Measurements from ENCODE around the gene RHCE. TPM values are rescaled to one million over a fixed set of nuclear protein-coding genes. Genes with fewer than 3 reads are reported as not detected.
"Not testable (repeated sequence)": the region's sequence is repeated elsewhere in the genome, so short reads cannot be mapped to it uniquely, and the experiment has no call there.

The RHCE gene
- total RNA-seq, 6 experiments from 2014 or later = 0.25 to 2.2 (median 1.4) TPM

- Histone ChIP-seq H3K4me1 (peaks cover 0 to 53% (median 17%) of the 10 kb centered on the region in 4 donors), H3K9me3 (no peaks in the 10 kb centered on the region), H3K4me3 (no peak overlapping the region), H3K36me3 (peaks cover 0 to 14% (median 2%) of the 10 kb centered on the region in 4 donors), H3K27ac (no peak overlapping the region), H3K27me3 (no peaks in the 10 kb centered on the region)
- no peak for ATAC-seq
- TF ChIP-seq POLR2A (IDR thresholded peaks at IDR 0.05) (no peak), CTCF (IDR thresholded peaks at IDR 0.05) (no peak)
- WGBS (ENCODE audit: insufficient coverage, low coverage, low lambda C conversion rate, missing lambda C conversion rate) = 63% methylated on average over 4 of the region's 4 CpGs
- intact Hi-C loops (cut with DNase I) = no loop called here
- no peak for DNase-seq
Measured at GRCh38 chr1:25456502-25456901, 35.9 kb upstream of the RHCE start.

- H3K36me3 ChIP-seq = peaks cover 0 to 34% (median 6%) of the 10 kb centered on the region in 4 donors
- no peak for DNase-seq
- no peak for ATAC-seq
- H3K9me3 ChIP-seq = no peaks in the 10 kb centered on the region
- TF ChIP-seq POLR2A (IDR thresholded peaks at IDR 0.05) (no peak), CTCF (IDR thresholded peaks at IDR 0.05) (no peak)
- H3K27me3 ChIP-seq = no peaks in the 10 kb centered on the region
- H3K27ac ChIP-seq = no peak overlapping the region
- H3K4me3 ChIP-seq = no peak overlapping the region
- WGBS (ENCODE audit: insufficient coverage, low coverage, low lambda C conversion rate, missing lambda C conversion rate) = 97% methylated on average over 2 of the region's 3 CpGs
- intact Hi-C loops (cut with DNase I) = no loop called here
- peaks cover 0 to 15% (median 0%) of the 10 kb centered on the region in 4 donors for H3K4me1 ChIP-seq
Measured at GRCh38 chr1:25451908-25452307, 31.3 kb upstream of the RHCE start.

GRCh38 chr1:25450891-25451290 is 30.3 kb upstream of the RHCE start:
- no peak for DNase-seq
- Histone ChIP-seq H3K4me3 (no peak overlapping the region), H3K27me3 (no peaks in the 10 kb centered on the region), H3K27ac (no peak overlapping the region), H3K36me3 (peaks cover 0 to 32% (median 6%) of the 10 kb centered on the region in 4 donors), H3K9me3 (no peaks in the 10 kb centered on the region), H3K4me1 (peaks cover 0 to 12% (median 0%) of the 10 kb centered on the region in 4 donors)
- 91% methylated on average over 2 of the region's 2 CpGs for WGBS (ENCODE audit: insufficient coverage, low coverage, low lambda C conversion rate, missing lambda C conversion rate)
- ATAC-seq = no peak
- intact Hi-C loops (cut with DNase I) = no loop called here
- TF ChIP-seq CTCF (IDR thresholded peaks at IDR 0.05) (no peak), POLR2A (IDR thresholded peaks at IDR 0.05) (no peak)

- Histone ChIP-seq H3K27ac (no peak overlapping the region), H3K4me3 (no peak overlapping the region), H3K4me1 (no peaks in the 10 kb centered on the region), H3K27me3 (no peaks in the 10 kb centered on the region), H3K9me3 (no peaks in the 10 kb centered on the region), H3K36me3 (peaks cover 0 to 22% (median 6%) of the 10 kb centered on the region in 4 donors)
- TF ChIP-seq CTCF (IDR thresholded peaks at IDR 0.05) = no peak
- no peak for TF ChIP-seq POLR2A (IDR thresholded peaks at IDR 0.05)
- no peak for ATAC-seq
- no peak for DNase-seq
- intact Hi-C loops (cut with DNase I) = no loop called here
Measured at GRCh38 chr1:25447547-25447946, 26.9 kb upstream of the RHCE start.

- Histone ChIP-seq H3K27me3 (no peaks in the 10 kb centered on the region), H3K9me3 (no peaks in the 10 kb centered on the region), H3K4me3 (no peak overlapping the region), H3K27ac (no peak overlapping the region), H3K36me3 (peaks cover 0 to 22% (median 6%) of the 10 kb centered on the region in 4 donors), H3K4me1 (peaks cover 0 to 11% (median 0%) of the 10 kb centered on the region in 4 donors)
- intact Hi-C loops (cut with DNase I) = no loop called here
- ATAC-seq (no peak), DNase-seq (no peak)
- 89% methylated on average over 2 of the region's 2 CpGs for WGBS (ENCODE audit: insufficient coverage, low coverage, low lambda C conversion rate, missing lambda C conversion rate)
- TF ChIP-seq CTCF (IDR thresholded peaks at IDR 0.05) (no peak), POLR2A (IDR thresholded peaks at IDR 0.05) (no peak)
Measured at GRCh38 chr1:25445993-25446538, 25.4 kb upstream of the RHCE start.

GRCh38 chr1:25444604-25445003 is 24.0 kb upstream of the RHCE start:
- H3K27ac ChIP-seq; DNase-seq; H3K4me3 ChIP-seq; intact Hi-C loops (cut with DNase I); H3K9me3 ChIP-seq; H3K27me3 ChIP-seq; ATAC-seq: not testable (repeated sequence)
- H3K4me1 ChIP-seq = peaks cover 0 to 11% (median 0%) of the 10 kb centered on the region in 4 donors
- peaks cover 0 to 22% (median 6%) of the 10 kb centered on the region in 4 donors for H3K36me3 ChIP-seq
- 89% methylated on average over 5 of the region's 5 CpGs for WGBS (ENCODE audit: insufficient coverage, low coverage, low lambda C conversion rate, missing lambda C conversion rate)

Measured in right lobe of liver (tissue), 6 donors.